Loucy (cell line): ENCODE data around the gene GPC3.

ENCODE experiments used
- EZH2phosphoT487 ChIP-seq: fragments of 200-600 bp; IDR thresholded peaks from 2 replicates; pipeline ENCODE4 v1.6.1; 2018; ENCODE audit warnings: antibody characterized with exemption, mild to moderate bottlenecking, moderate library complexity, borderline replicate concordance
- TF ChIP-seq, protein P1 (sequence below): fragments of 200-600 bp; sonication (generic); conservative IDR thresholded peaks from 2 replicates; pipeline ENCODE4 v1.5.1; 2014; ENCODE audit warnings: mild to moderate bottlenecking, antibody characterized with exemption, low read length

DNA sequence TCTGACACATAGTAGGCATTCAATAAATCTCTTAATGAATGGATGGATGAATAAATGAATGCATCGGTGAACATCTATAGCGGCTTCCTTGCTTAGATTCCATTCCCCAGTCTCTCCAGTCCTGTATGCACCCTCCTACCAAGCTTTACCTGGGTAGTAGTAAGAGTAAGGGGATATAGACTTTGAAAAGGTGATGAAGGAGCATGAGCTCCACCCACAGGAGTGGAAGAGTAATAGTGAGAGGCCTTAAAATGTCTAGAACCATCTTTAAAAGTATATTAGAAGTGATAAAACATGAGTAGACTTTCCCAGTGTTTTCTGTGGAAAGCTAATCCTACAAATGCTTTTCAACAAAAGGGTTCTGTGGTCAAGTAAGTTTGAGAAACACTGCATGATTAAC lies 35.5 kb upstream of the GPC3 start:
- TF ChIP-seq, protein P1, sequence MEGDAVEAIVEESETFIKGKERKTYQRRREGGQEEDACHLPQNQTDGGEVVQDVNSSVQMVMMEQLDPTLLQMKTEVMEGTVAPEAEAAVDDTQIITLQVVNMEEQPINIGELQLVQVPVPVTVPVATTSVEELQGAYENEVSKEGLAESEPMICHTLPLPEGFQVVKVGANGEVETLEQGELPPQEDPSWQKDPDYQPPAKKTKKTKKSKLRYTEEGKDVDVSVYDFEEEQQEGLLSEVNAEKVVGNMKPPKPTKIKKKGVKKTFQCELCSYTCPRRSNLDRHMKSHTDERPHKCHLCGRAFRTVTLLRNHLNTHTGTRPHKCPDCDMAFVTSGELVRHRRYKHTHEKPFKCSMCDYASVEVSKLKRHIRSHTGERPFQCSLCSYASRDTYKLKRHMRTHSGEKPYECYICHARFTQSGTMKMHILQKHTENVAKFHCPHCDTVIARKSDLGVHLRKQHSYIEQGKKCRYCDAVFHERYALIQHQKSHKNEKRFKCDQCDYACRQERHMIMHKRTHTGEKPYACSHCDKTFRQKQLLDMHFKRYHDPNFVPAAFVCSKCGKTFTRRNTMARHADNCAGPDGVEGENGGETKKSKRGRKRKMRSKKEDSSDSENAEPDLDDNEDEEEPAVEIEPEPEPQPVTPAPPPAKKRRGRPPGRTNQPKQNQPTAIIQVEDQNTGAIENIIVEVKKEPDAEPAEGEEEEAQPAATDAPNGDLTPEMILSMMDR = peak; percentile 45
- no peak for TF ChIP-seq EZH2phosphoT487
